Gastrocnemius medialis (tissue), 4 donors: Measurements from ENCODE around the gene NEURL4. TPM values are rescaled to one million over a fixed set of nuclear protein-coding genes. Genes with fewer than 3 reads are reported as not detected.

ENCODE experiments used
- ATAC-seq, 2 donors: fragments of 150-250 bp; one replicate each; pipeline ENCODE4 v1.9.1; 2016
- DNase-seq, 2 donors: peaks; one replicate each; pipeline ENCODE4 v3.0.0-alpha.2; 2019
- H3K27ac ChIP-seq, 4 donors: fragments of 200-600 bp; sonication (generic); 1 replicate in 1 of 4; 2 replicates in 3 of 4; pipeline ENCODE4 v1.5.1; 2016 to 2018; ENCODE audit warnings: mild to moderate bottlenecking in 2 of 4, moderate library complexity in 1 of 4
- H3K27me3 ChIP-seq, 3 donors: fragments of 200-600 bp; sonication (generic) in 2 of 3; 1 replicate in 1 of 3; 2 replicates in 2 of 3; pipeline versions ENCODE4 v1.5.1 to v1.6.0; 2016 to 2019; ENCODE audit warnings: mild to moderate bottlenecking in 1 of 3, moderate library complexity in 1 of 3
- H3K36me3 ChIP-seq, 2 donors: fragments of 200-600 bp; sonication (generic) in 1 of 2; one replicate each; pipeline ENCODE4 v1.5.1; 2017 to 2018
- H3K4me1 ChIP-seq, 2 donors: fragments of 200-600 bp; sonication (generic) in 1 of 2; one replicate each; pipeline ENCODE4 v1.5.1; 2016 to 2017; ENCODE audit warnings: mild to moderate bottlenecking in 2 of 2
- H3K4me3 ChIP-seq, 4 donors: fragments of 200-600 bp; sonication (generic) in 3 of 4; 1 replicate in 1 of 4; 2 replicates in 3 of 4; pipeline ENCODE4 v1.5.1; 2016 to 2019; ENCODE audit warnings: mild to moderate bottlenecking in 2 of 4
- H3K9me3 ChIP-seq, 3 donors: fragments of 200-600 bp; sonication (generic) in 2 of 3; 1 replicate in 1 of 3; 2 replicates in 2 of 3; pipeline ENCODE4 v1.5.1; 2016 to 2019
- CTCF ChIP-seq, 5 experiments: fragments of 450-650 bp in 3 of 5; fragments of 200-600 bp in 2 of 5; sonication (generic) in 2 of 5; IDR thresholded peaks in 4 of 5; conservative IDR thresholded peaks in 1 of 5; 1 replicate in 4 of 5; 2 replicates in 1 of 5; pipeline ENCODE4 v1.5.1; 2016 to 2019; ENCODE audit warnings: antibody characterized with exemption in 5 of 5, mild to moderate bottlenecking in 3 of 5, moderate library complexity in 3 of 5
- POLR2A ChIP-seq, 2 donors: fragments of 450-650 bp; IDR thresholded peaks; one replicate each; pipeline ENCODE4 v1.6.1; 2017; ENCODE audit warnings: antibody characterized with exemption in 2 of 2, mild to moderate bottlenecking in 2 of 2, moderate library complexity in 2 of 2
- in situ Hi-C, 4 donors: fragments of 200-750 bp; cut with MboI; loops; one replicate each; pipeline versions ENCODE4 v1.15.0 to v1.8.0; 2017; ENCODE audit warnings: low sequenced_read_pairs in 4 of 4
- intact Hi-C: fragments of 100-400 bp; cut with DNase I; formaldehyde crosslinking; loops from one replicate; pipeline ENCODE4 v1.15.1; 2023; ENCODE audit warnings: low total_unique reads
- total RNA-seq, 4 donors: library from RNA; depleted of rRNA; stranded (reverse); fragments of >200 nt; gene quantifications; one replicate each; pipeline versions ENCODE4 v1.1.0 to v1.2.3, GENCODE V29; 2016

NEURL4 gene
- total RNA-seq, 4 donors from 2014 or later, result 21.8 to 26.7 (median 23.5) TPM

GRCh38 chr17:7330638-7331015 is 1.5 kb upstream of the NEURL4 start:
- Histone ChIP-seq H3K9me3 (no peaks in the 10 kb centered on the region), H3K27me3 (peaks cover 6 to 10% (median 8%) of the 10 kb centered on the region in 3 donors), H3K36me3 (peaks cover 0 to 5% of the 10 kb centered on the region in 2 donors), H3K4me1 (peaks cover 15 to 24% of the 10 kb centered on the region in 2 donors), H3K4me3 (peak overlapping the region; percentile 78 to 99 (median 93)), H3K27ac (peak overlapping the region; percentile 94 to 99 (median 96))
- DNase-seq (no peak), ATAC-seq (no peak)
- in situ Hi-C loops, result loop anchor here in 1 of 4 donors (25.0 kb wide), 1 partner anchor 293 kb away; the partner anchor contains the start of genes SLC16A11 and SLC16A13
- TF ChIP-seq CTCF (IDR thresholded peaks at IDR 0.05 in 4 of 5, conservative IDR thresholded peaks at IDR 0.05 in 1 of 5) (no peak), POLR2A (IDR thresholded peaks at IDR 0.05) (no peak)
- intact Hi-C loops, result no loop called here

GRCh38 chr17:7329997-7330637 is 982 bp upstream of the NEURL4 start:
- in situ Hi-C loops (loop anchor here in 1 of 4 donors (25.0 kb wide), 1 partner anchor 293 kb away; the partner anchor contains the start of genes SLC16A11 and SLC16A13), intact Hi-C loops (loop anchor here (1.0 to 5.0 kb wide), 3 partner anchors 20 to 232 kb away; partner anchors contain the start of genes EIF5A and SENP3)
- peaks cover under 1 to 8% (median 7%) of the 10 kb centered on the region in 3 donors for H3K27me3 ChIP-seq
- H3K27ac ChIP-seq, result peak overlapping the region; percentile 94 to 99 (median 96)
- TF ChIP-seq POLR2A (IDR thresholded peaks at IDR 0.05) (no peak), CTCF (IDR thresholded peaks at IDR 0.05 in 4 of 5, conservative IDR thresholded peaks at IDR 0.05 in 1 of 5) (no peak)
- ATAC-seq (peak; percentile 65 to 70), DNase-seq (peak; percentile 57 to 76)
- peaks cover 15 to 24% of the 10 kb centered on the region in 2 donors for H3K4me1 ChIP-seq
- H3K36me3 ChIP-seq, result peaks cover 0 to 10% of the 10 kb centered on the region in 2 donors
- peak overlapping the region; percentile 78 to 99 (median 93) for H3K4me3 ChIP-seq
- no peaks in the 10 kb centered on the region for H3K9me3 ChIP-seq

- DNase-seq (peak; percentile 97 to 99), ATAC-seq (peak; percentile 87 to 88)
- Histone ChIP-seq H3K27ac (peak overlapping the region; percentile 94 to 99 (median 96)), H3K4me3 (peak overlapping the region; percentile 78 to 99 (median 93)), H3K27me3 (peaks cover 0 to 3% (median 2%) of the 10 kb centered on the region in 3 donors), H3K9me3 (no peaks in the 10 kb centered on the region), H3K4me1 (peaks cover 15 to 24% of the 10 kb centered on the region in 2 donors), H3K36me3 (peaks cover 0 to 16% of the 10 kb centered on the region in 2 donors)
- in situ Hi-C loops (loop anchor here in 1 of 4 donors (25.0 kb wide), 1 partner anchor 292 kb away; the partner anchor contains the start of genes SLC16A11 and SLC16A13), intact Hi-C loops (loop anchor here (1.0 to 5.0 kb wide), 3 partner anchors 21 to 233 kb away; partner anchors contain the start of genes EIF5A and SENP3)
- TF ChIP-seq CTCF (IDR thresholded peaks at IDR 0.05 in 4 of 5, conservative IDR thresholded peaks at IDR 0.05 in 1 of 5) (no peak), POLR2A (IDR thresholded peaks at IDR 0.05) (peak; percentile 87 to 92)
Observed at GRCh38 chr17:7329374-7329996, 350 bp upstream of the NEURL4 start.

GRCh38 chr17:7328009-7328408 is 1.1 kb downstream of the NEURL4 start:
- Histone ChIP-seq H3K27me3 (no peaks in the 10 kb centered on the region), H3K36me3 (peaks cover 0 to 31% of the 10 kb centered on the region in 2 donors), H3K27ac (peak overlapping the region; percentile 94 to 99 (median 96)), H3K9me3 (no peaks in the 10 kb centered on the region), H3K4me1 (peaks cover 15 to 24% of the 10 kb centered on the region in 2 donors), H3K4me3 (peak overlapping the region; percentile 78 to 99 (median 93))
- intact Hi-C loops, result loop anchor here (5.0 kb wide), 1 partner anchor 234 kb away; the partner anchor contains the start of gene SENP3
- DNase-seq (no peak), ATAC-seq (no peak)
- no peak for TF ChIP-seq CTCF (IDR thresholded peaks at IDR 0.05 in 4 of 5, conservative IDR thresholded peaks at IDR 0.05 in 1 of 5)
- TF ChIP-seq POLR2A (IDR thresholded peaks at IDR 0.05), result no peak
- in situ Hi-C loops, result loop anchor here in 1 of 4 donors (25.0 kb wide), 1 partner anchor 291 kb away; the partner anchor contains the start of genes SLC16A11 and SLC16A13
